Aorta (tissue), 5 donors: ENCODE results near the gene GCNT2. TPM values are rescaled to one million over a fixed set of nuclear protein-coding genes. Genes with fewer than 3 reads are reported as not detected.
"Not testable (repeated sequence)": the region's sequence is repeated elsewhere in the genome, so short reads cannot be mapped to it uniquely, and the experiment has no call there.

ENCODE experiments used
- ATAC-seq: fragments of 200-7000 bp; cut with Tn5 transposase; one replicate; pipeline ENCODE4 v1.9.1; 2022; ENCODE audit warnings: moderate library complexity; ENCODE audit not compliant: low FRiP score
- DNase-seq, 2 donors: peaks; one replicate each; pipeline ENCODE4 v3.0.0-alpha.2; 2020
- H3K27ac ChIP-seq, 2 donors: one replicate each; pipeline ENCODE4 v1.5.1; 2013; ENCODE audit warnings: low read length in 2 of 2, mild to moderate bottlenecking in 2 of 2, moderate library complexity in 2 of 2, control low read depth in 1 of 2, inconsistent platforms in 1 of 2, low read depth in 1 of 2
- H3K27me3 ChIP-seq, 2 donors: one replicate each; pipeline ENCODE4 v1.6.1; 2013; ENCODE audit warnings: control low read depth in 1 of 2, low read length in 1 of 2, mild to moderate bottlenecking in 1 of 2, moderate library complexity in 1 of 2; ENCODE audit not compliant: insufficient read depth in 2 of 2, control insufficient read depth in 1 of 2
- H3K36me3 ChIP-seq, 2 donors: one replicate each; pipeline ENCODE4 v1.6.1; 2013; ENCODE audit warnings: control low read depth in 1 of 2, low read length in 1 of 2, mild to moderate bottlenecking in 1 of 2; ENCODE audit not compliant: insufficient read depth in 2 of 2, control insufficient read depth in 1 of 2
- H3K4me1 ChIP-seq, 2 donors: one replicate each; pipeline ENCODE4 v1.6.1; 2013; ENCODE audit warnings: low read length in 2 of 2, control low read depth in 1 of 2, mild to moderate bottlenecking in 1 of 2, moderate library complexity in 1 of 2; ENCODE audit not compliant: insufficient read depth in 2 of 2, control insufficient read depth in 1 of 2
- H3K4me3 ChIP-seq, 2 donors: one replicate each; pipeline ENCODE4 v1.5.1; 2013; ENCODE audit warnings: low read length in 2 of 2, control low read depth in 1 of 2, mild to moderate bottlenecking in 1 of 2
- H3K9me3 ChIP-seq: one replicate; pipeline ENCODE4 v1.6.1; 2013; ENCODE audit warnings: mild to moderate bottlenecking, low read length; ENCODE audit not compliant: control insufficient read depth
- WGBS, 2 donors: extraction: QIAGEN DNeasy Blood & Tissue Kit; methylation state at CpG; one replicate each; pipeline ENCODE4 v1.1.7; 2013; 5-methylcytosine and 5-hydroxymethylcytosine counted together
- intact Hi-C, 2 donors: fragments of 100-400 bp; cut with DNase I; formaldehyde crosslinking; loops; one replicate each; pipeline versions ENCODE4 v1.14.2 to v1.15.0; 2022
- polyA plus RNA-seq, 2 donors: library from polyadenylated mRNA; stranded (reverse); fragments of 200-250 nt; gene quantifications; one replicate each; pipeline ENCODE4 v1.2.3, GENCODE V29; 2013
- total RNA-seq, 2 donors: library from RNA; stranded (reverse); fragmentation: NEBNext Ultra II Directional; extraction: Animal tissue kit (Norgen Biotek cat#: 25700); gene quantifications; one replicate each; pipeline ENCODE4 v1.2.1, GENCODE V29; 2021
- donor health status: healthy with polysubstance abuse.
- donor health status: Bipolar disorder and iron deficiency.
- donor health status: DM: no; HTN: no; CAD: no.
- donor health status: DM: no; HTN: no; CAD: no.
- donor health status: DM: yes; HTN: yes; CAD: no.

Gene GCNT2
- total and polyA plus RNA-seq, 4 donors = 3.4 to 18.6 (median 9.2) TPM

GRCh38 chr6:10510592-10511367, 10.4 kb upstream of the GCNT2 start:
- intact Hi-C loops = loop anchor here (1.0 to 10.0 kb wide), 3 partner anchors 112 to 184 kb away; partner anchors contain the start of genes C6orf52 (in 2 of the 2) and PAK1IP1 (in 2 of the 2)
- no peaks in the 10 kb centered on the region for H3K27me3 ChIP-seq
- ATAC-seq (peak; percentile 87), DNase-seq (peak; percentile 76 to 81)
- WGBS, 2 donors = 19 to 22% methylated on average over 17 of the region's 17 CpGs
- H3K4me1 ChIP-seq = peaks cover 0 to 2% of the 10 kb centered on the region in 2 donors
- H3K36me3 ChIP-seq = no peaks in the 10 kb centered on the region
- H3K9me3 ChIP-seq = no peaks in the 10 kb centered on the region
- H3K4me3 ChIP-seq = peak overlapping the region in 1 of 2 donors; percentile 26
- H3K27ac ChIP-seq = peak overlapping the region; percentile 68 to 82

GRCh38 chr6:10511477-10511876, 9.7 kb upstream of the GCNT2 start:
- intact Hi-C loops = loop anchor here (5.0 to 10.0 kb wide), 2 partner anchors 111 to 183 kb away; partner anchors contain the start of genes C6orf52 (in 1 of the 2) and PAK1IP1 (in 1 of the 2)
- ATAC-seq (no peak), DNase-seq (no peak)
- Histone ChIP-seq H3K36me3 (no peaks in the 10 kb centered on the region), H3K4me3 (peak overlapping the region in 1 of 2 donors; percentile 26), H3K27ac (peak overlapping the region; percentile 67 to 68), H3K4me1 (peaks cover 0 to 2% of the 10 kb centered on the region in 2 donors), H3K27me3 (no peaks in the 10 kb centered on the region), H3K9me3 (no peaks in the 10 kb centered on the region)
- 3 to 6% methylated on average over 2 of the region's 2 CpGs for WGBS, 2 donors

- 59% methylated on average over 2 of the region's 2 CpGs for WGBS, 2 donors
- Histone ChIP-seq H3K9me3 (no peaks in the 10 kb centered on the region), H3K27me3 (no peaks in the 10 kb centered on the region), H3K4me3 (no peak overlapping the region), H3K4me1 (peaks cover 0 to 2% of the 10 kb centered on the region in 2 donors), H3K36me3 (no peaks in the 10 kb centered on the region), H3K27ac (no peak overlapping the region)
- DNase-seq = no peak
- ATAC-seq = no peak
- intact Hi-C loops = loop anchor here (5.0 to 10.0 kb wide), 2 partner anchors 109 to 181 kb away; partner anchors contain the start of genes C6orf52 (in 1 of the 2) and PAK1IP1 (in 1 of the 2)
Observed at GRCh38 chr6:10513544-10513943, 7.6 kb upstream of the GCNT2 start.

GRCh38 chr6:10514049-10514780, 6.9 kb upstream of the GCNT2 start:
- Histone ChIP-seq H3K4me3 (no peak overlapping the region), H3K27me3 (no peaks in the 10 kb centered on the region), H3K4me1 (peaks cover 0 to 2% of the 10 kb centered on the region in 2 donors), H3K9me3 (no peaks in the 10 kb centered on the region), H3K36me3 (no peaks in the 10 kb centered on the region), H3K27ac (no peak overlapping the region)
- intact Hi-C loops = loop anchor here (5.0 to 10.0 kb wide), 2 partner anchors 108 to 181 kb away; partner anchors contain the start of genes C6orf52 (in 1 of the 2) and PAK1IP1 (in 1 of the 2)
- DNase-seq = no peak
- 76 to 79% methylated on average over 15 of the region's 15 CpGs for WGBS, 2 donors
- no peak for ATAC-seq

- Histone ChIP-seq H3K36me3 (no peaks in the 10 kb centered on the region), H3K27ac (no peak overlapping the region), H3K27me3 (no peaks in the 10 kb centered on the region), H3K4me3 (no peak overlapping the region), H3K9me3 (no peaks in the 10 kb centered on the region), H3K4me1 (peaks cover 3 to 5% of the 10 kb centered on the region in 2 donors)
- intact Hi-C loops = loop anchor here in 1 of 2 donors (10.0 kb wide), 1 partner anchor 178 kb away; the partner anchor contains the start of genes C6orf52 and PAK1IP1
- 92 to 93% methylated on average over 4 of the region's 4 CpGs for WGBS, 2 donors
- DNase-seq (no peak), ATAC-seq (no peak)
Observed at GRCh38 chr6:10516953-10517352, 4.2 kb upstream of the GCNT2 start.

- no peaks in the 10 kb centered on the region for H3K27me3 ChIP-seq
- WGBS, 2 donors = 36 to 41% methylated on average over 7 of the region's 7 CpGs
- intact Hi-C loops = loop anchor here in 1 of 2 donors (10.0 kb wide), 1 partner anchor 176 kb away; the partner anchor contains the start of genes C6orf52 and PAK1IP1
- DNase-seq (no peak), ATAC-seq (no peak)
- H3K27ac ChIP-seq = no peak overlapping the region
- no peak overlapping the region for H3K4me3 ChIP-seq
- H3K4me1 ChIP-seq = peaks cover 3 to 5% of the 10 kb centered on the region in 2 donors
- H3K9me3 ChIP-seq = no peaks in the 10 kb centered on the region
- H3K36me3 ChIP-seq = no peaks in the 10 kb centered on the region
Observed at GRCh38 chr6:10518557-10519407, 2.4 kb upstream of the GCNT2 start.

- WGBS, 2 donors = 85 to 86% methylated on average over 8 of the region's 8 CpGs
- not testable (repeated sequence) for H3K9me3 ChIP-seq, H3K27ac ChIP-seq, ATAC-seq, H3K36me3 ChIP-seq, H3K27me3 ChIP-seq, H3K4me1 ChIP-seq, H3K4me3 ChIP-seq, DNase-seq
- intact Hi-C loops = loop anchor here in 1 of 2 donors (10.0 kb wide), 1 partner anchor 175 kb away; the partner anchor contains the start of genes C6orf52 and PAK1IP1
Observed at GRCh38 chr6:10519408-10519697, 1.8 kb upstream of the GCNT2 start.

- Histone ChIP-seq H3K4me1 (peaks cover 3 to 7% of the 10 kb centered on the region in 2 donors), H3K4me3 (no peak overlapping the region), H3K27me3 (no peaks in the 10 kb centered on the region), H3K27ac (peak overlapping the region; percentile 57 to 89), H3K9me3 (no peaks in the 10 kb centered on the region), H3K36me3 (no peaks in the 10 kb centered on the region)
- no peak for ATAC-seq
- WGBS, 2 donors = 7 to 12% methylated on average over 2 of the region's 2 CpGs
- DNase-seq = no peak
- intact Hi-C loops = loop anchor here in 1 of 2 donors (5.0 kb wide), 1 partner anchor 37 kb away; no protein-coding TSS in a partner anchor
Observed at GRCh38 chr6:10520468-10520867, 683 bp upstream of the GCNT2 start.
